Measurements from ENCODE around the gene ZNF512. TPM values are rescaled to one million over a fixed set of nuclear protein-coding genes. Genes with fewer than 3 reads are reported as not detected.
A peak's percentile ranks its signal among the peaks of the same experiment; 100 is the strongest.

ZNF512 gene
- total and polyA plus RNA-seq, 2 experiments from 2014 or later, result 16.1 to 16.7 TPM

DNA sequence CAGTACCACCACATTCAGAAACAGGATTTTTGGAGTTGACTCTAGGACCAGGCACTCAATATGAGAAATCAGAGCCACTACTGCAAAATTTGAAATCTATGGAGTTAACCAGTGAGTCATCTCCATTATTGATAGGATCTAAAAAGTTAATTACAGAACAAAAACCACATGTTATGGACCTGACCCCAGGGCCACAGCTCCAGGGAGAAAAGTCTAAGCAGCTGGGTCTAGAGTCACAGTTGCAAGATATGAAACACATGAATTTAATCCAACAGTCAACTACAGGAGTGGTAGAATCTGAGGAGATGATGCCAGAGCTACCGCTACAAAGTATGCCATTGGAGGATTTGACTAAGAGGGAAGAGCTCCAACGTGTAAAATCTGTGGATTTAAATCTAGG is 13.4 kb upstream of the ZNF512 start:
- in situ Hi-C loops (cut with MboI), result no loop called here
- Histone ChIP-seq H3F3A (ENCODE audit: insufficient read depth) (peaks cover 20% of the 10 kb centered on the region), H2AFZ (no peak overlapping the region), H3K27me3 (replicated peaks; ENCODE audit: insufficient read depth) (0 out of 2 replicates have a peak, but pooled peaks cover 6% of the 10 kb centered on the region), H3K4me1 (ENCODE audit: insufficient read depth) (peaks cover 16% of the 10 kb centered on the region), H3K79me2 (ENCODE audit: insufficient read depth) (no peaks in the 10 kb centered on the region), H3K27ac (no peak overlapping the region), H3K9me2 (ENCODE audit: insufficient read depth) (no peaks in the 10 kb centered on the region), H3K9ac (no peak overlapping the region), H3K4me2 (ENCODE audit: unreplicated experiment) (no peak overlapping the region), H4K20me1 (ENCODE audit: insufficient read depth) (no peaks in the 10 kb centered on the region), H3K4me3 (no peak overlapping the region), H3K9me3 (ENCODE audit: low read depth) (no peaks in the 10 kb centered on the region), H3K36me3 (ENCODE audit: low read depth) (no peaks in the 10 kb centered on the region)
- 29 to 30% methylated on average over 2 of the region's 2 CpGs for WGBS, 2 experiments (ENCODE audit: low coverage in 1 of 2, low lambda C conversion rate in 2 of 2, missing lambda C conversion rate in 2 of 2)
- TF ChIP-seq EZH2 (IDR thresholded peaks at IDR 0.05; ENCODE audit: insufficient read depth, poor library complexity, severe bottlenecking) (no peak), EZH2phosphoT487 (IDR thresholded peaks at IDR 0.05; ENCODE audit: insufficient read depth, low read depth) (no peak)
- peak; percentile 53 for DNase-seq

DNA sequence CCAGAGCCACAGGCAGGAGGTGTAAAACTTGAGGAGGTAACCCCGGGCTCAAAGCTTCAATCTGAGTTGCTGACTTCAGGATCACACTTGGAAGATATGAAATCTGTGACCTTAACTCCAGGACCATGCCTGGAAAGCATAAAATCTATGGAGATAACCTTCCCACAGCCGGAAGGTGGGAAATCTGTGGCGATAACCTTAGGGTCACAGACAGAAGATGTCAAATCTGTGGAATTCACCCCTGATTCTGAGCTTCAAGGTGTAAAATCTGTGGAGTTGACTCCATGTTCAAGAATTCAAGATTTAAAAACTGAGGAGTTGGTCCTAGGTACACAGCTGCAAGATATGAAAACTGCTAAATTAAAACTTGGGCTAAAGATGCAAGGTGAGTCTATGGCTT is 11.6 kb upstream of the ZNF512 start:
- Histone ChIP-seq H3K27me3 (replicated peaks; ENCODE audit: insufficient read depth) (0 out of 2 replicates have a peak, but pooled peaks cover 6% of the 10 kb centered on the region), H3K79me2 (ENCODE audit: insufficient read depth) (no peaks in the 10 kb centered on the region), H3K9ac (no peak overlapping the region), H3K9me2 (ENCODE audit: insufficient read depth) (no peaks in the 10 kb centered on the region), H2AFZ (no peak overlapping the region), H3K9me3 (ENCODE audit: low read depth) (no peaks in the 10 kb centered on the region), H3K4me1 (ENCODE audit: insufficient read depth) (peaks cover 11% of the 10 kb centered on the region), H3K36me3 (ENCODE audit: low read depth) (no peaks in the 10 kb centered on the region), H3F3A (ENCODE audit: insufficient read depth) (peaks cover 15% of the 10 kb centered on the region), H3K4me3 (no peak overlapping the region), H3K27ac (no peak overlapping the region), H4K20me1 (ENCODE audit: insufficient read depth) (no peaks in the 10 kb centered on the region), H3K4me2 (ENCODE audit: unreplicated experiment) (no peak overlapping the region)
- WGBS, 2 experiments (ENCODE audit: low coverage in 1 of 2, low lambda C conversion rate in 2 of 2, missing lambda C conversion rate in 2 of 2), result 45 to 48% methylated on average over 3 of the region's 3 CpGs
- no peak for DNase-seq
- TF ChIP-seq EZH2 (IDR thresholded peaks at IDR 0.05; ENCODE audit: insufficient read depth, poor library complexity, severe bottlenecking), result no peak
- TF ChIP-seq EZH2phosphoT487 (IDR thresholded peaks at IDR 0.05; ENCODE audit: insufficient read depth, low read depth), result no peak
- in situ Hi-C loops (cut with MboI), result no loop called here

DNA sequence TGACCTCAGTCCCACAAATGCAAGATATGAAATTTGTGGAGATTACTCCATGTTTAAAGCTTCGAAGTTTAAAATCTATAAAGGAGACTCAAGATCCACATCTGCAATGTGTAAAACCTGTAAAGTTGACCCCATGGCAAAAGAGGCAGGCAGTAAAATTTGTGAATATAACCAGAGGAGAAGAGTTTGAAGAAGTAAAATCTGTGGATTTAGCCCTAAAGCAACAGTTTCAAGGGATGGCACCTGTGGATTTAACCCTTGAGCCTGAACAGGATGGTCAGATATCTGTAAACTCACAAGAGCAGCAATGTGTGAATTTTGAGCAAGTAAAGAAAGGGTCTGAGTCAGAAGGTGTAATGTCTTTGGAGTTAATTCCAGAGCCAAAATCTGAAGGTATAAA is 11.2 kb upstream of the ZNF512 start:
- Histone ChIP-seq H3F3A (ENCODE audit: insufficient read depth) (peaks cover 10% of the 10 kb centered on the region), H3K4me2 (ENCODE audit: unreplicated experiment) (no peak overlapping the region), H3K9ac (no peak overlapping the region), H3K4me3 (no peak overlapping the region), H3K4me1 (ENCODE audit: insufficient read depth) (peaks cover 8% of the 10 kb centered on the region), H3K27me3 (replicated peaks; ENCODE audit: insufficient read depth) (0 out of 2 replicates have a peak, but pooled peaks cover 6% of the 10 kb centered on the region), H4K20me1 (ENCODE audit: insufficient read depth) (no peaks in the 10 kb centered on the region), H3K27ac (no peak overlapping the region), H2AFZ (no peak overlapping the region), H3K79me2 (ENCODE audit: insufficient read depth) (no peaks in the 10 kb centered on the region), H3K9me3 (ENCODE audit: low read depth) (no peaks in the 10 kb centered on the region), H3K9me2 (ENCODE audit: insufficient read depth) (no peaks in the 10 kb centered on the region), H3K36me3 (ENCODE audit: low read depth) (no peaks in the 10 kb centered on the region)
- no peak for DNase-seq
- in situ Hi-C loops (cut with MboI), result no loop called here
- WGBS, 2 experiments (ENCODE audit: low coverage in 1 of 2, low lambda C conversion rate in 2 of 2, missing lambda C conversion rate in 2 of 2), result 88 to 92% methylated on average over 1 of the region's 1 CpG
- TF ChIP-seq EZH2phosphoT487 (IDR thresholded peaks at IDR 0.05; ENCODE audit: insufficient read depth, low read depth) (no peak), EZH2 (IDR thresholded peaks at IDR 0.05; ENCODE audit: insufficient read depth, poor library complexity, severe bottlenecking) (no peak)

DNA sequence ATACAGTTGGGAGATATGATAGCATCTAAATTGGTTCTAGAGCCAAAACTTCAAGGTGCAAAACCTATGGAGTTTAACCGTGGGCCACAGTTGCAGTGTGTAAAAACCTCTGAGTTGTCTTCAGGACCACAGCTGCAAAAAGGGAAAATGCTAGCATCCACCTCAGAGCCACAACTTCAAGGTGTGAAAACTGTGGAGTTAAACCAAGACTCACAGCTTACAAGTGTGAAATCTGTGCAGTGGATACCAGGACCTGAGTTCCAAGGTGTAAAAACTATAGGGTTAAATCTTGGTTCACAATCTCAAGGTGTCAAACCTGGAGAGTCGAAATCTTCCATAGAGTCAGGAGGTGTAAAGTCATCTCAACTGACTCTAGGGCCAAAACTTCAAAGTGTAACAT is 10.4 kb upstream of the ZNF512 start:
- no peaks in the 10 kb centered on the region for H3K36me3 ChIP-seq (ENCODE audit: low read depth)
- no peaks in the 10 kb centered on the region for H4K20me1 ChIP-seq (ENCODE audit: insufficient read depth)
- no peaks in the 10 kb centered on the region for H3K9me3 ChIP-seq (ENCODE audit: low read depth)
- in situ Hi-C loops (cut with MboI), result no loop called here
- H3K4me3 ChIP-seq, result no peak overlapping the region
- TF ChIP-seq EZH2phosphoT487 (IDR thresholded peaks at IDR 0.05; ENCODE audit: insufficient read depth, low read depth), result no peak
- no peak for TF ChIP-seq EZH2 (IDR thresholded peaks at IDR 0.05; ENCODE audit: insufficient read depth, poor library complexity, severe bottlenecking)
- 48 to 61% methylated on average over 2 of the region's 2 CpGs for WGBS, 2 experiments (ENCODE audit: low coverage in 1 of 2, low lambda C conversion rate in 2 of 2, missing lambda C conversion rate in 2 of 2)
- no peak for DNase-seq
- no peaks in the 10 kb centered on the region for H3K79me2 ChIP-seq (ENCODE audit: insufficient read depth)
- no peak overlapping the region for H2AFZ ChIP-seq
- H3K27ac ChIP-seq, result no peak overlapping the region
- no peak overlapping the region for H3K9ac ChIP-seq
- 0 out of 2 replicates have a peak, but pooled peaks cover 6% of the 10 kb centered on the region for H3K27me3 ChIP-seq (replicated peaks; ENCODE audit: insufficient read depth)
- H3F3A ChIP-seq (ENCODE audit: insufficient read depth), result peaks cover 2% of the 10 kb centered on the region; the same call in 1 of the 2 replicates
- H3K4me1 ChIP-seq (ENCODE audit: insufficient read depth), result peaks cover under 1% of the 10 kb centered on the region
- no peak overlapping the region for H3K4me2 ChIP-seq (ENCODE audit: unreplicated experiment)
- H3K9me2 ChIP-seq (ENCODE audit: insufficient read depth), result no peaks in the 10 kb centered on the region

DNA sequence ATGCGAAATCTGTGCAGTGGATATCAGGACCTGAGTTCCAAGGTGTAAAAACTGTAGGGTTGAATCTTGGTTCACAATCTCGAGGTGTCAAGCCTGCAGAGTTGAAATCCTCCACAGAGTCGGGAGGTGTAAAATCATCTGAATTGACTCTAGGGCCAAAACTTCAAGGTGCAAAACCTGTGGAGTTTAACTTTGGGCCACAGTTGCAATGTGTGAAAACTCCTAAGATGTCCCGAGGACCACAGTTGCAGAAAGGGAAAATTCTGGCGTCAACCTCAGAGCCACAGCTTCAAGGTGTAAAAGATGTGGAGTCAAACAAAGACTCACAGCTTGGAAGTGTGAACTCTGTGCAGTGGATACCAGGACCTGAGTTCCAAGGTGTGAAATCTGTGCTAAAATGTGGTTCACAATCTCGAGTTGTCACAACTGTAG is 9.8 kb upstream of the ZNF512 start:
- WGBS, 2 experiments (ENCODE audit: low coverage in 1 of 2, low lambda C conversion rate in 2 of 2, missing lambda C conversion rate in 2 of 2), result 48 to 52% methylated on average over 6 of the region's 6 CpGs
- Histone ChIP-seq H3K27ac (no peak overlapping the region), H3K9ac (no peak overlapping the region), H3K4me2 (ENCODE audit: unreplicated experiment) (no peak overlapping the region), H2AFZ (no peak overlapping the region), H3F3A (ENCODE audit: insufficient read depth) (no peaks in the 10 kb centered on the region), H3K79me2 (ENCODE audit: insufficient read depth) (no peaks in the 10 kb centered on the region), H4K20me1 (ENCODE audit: insufficient read depth) (no peaks in the 10 kb centered on the region), H3K36me3 (ENCODE audit: low read depth) (no peaks in the 10 kb centered on the region), H3K27me3 (replicated peaks; ENCODE audit: insufficient read depth) (0 out of 2 replicates have a peak, but pooled peaks cover 6% of the 10 kb centered on the region), H3K9me3 (ENCODE audit: low read depth) (no peaks in the 10 kb centered on the region), H3K4me1 (ENCODE audit: insufficient read depth) (no peaks in the 10 kb centered on the region), H3K9me2 (ENCODE audit: insufficient read depth) (no peaks in the 10 kb centered on the region), H3K4me3 (no peak overlapping the region)
- DNase-seq, result no peak
- in situ Hi-C loops (cut with MboI), result no loop called here
- no peak for TF ChIP-seq EZH2 (IDR thresholded peaks at IDR 0.05; ENCODE audit: insufficient read depth, poor library complexity, severe bottlenecking)
- no peak for TF ChIP-seq EZH2phosphoT487 (IDR thresholded peaks at IDR 0.05; ENCODE audit: insufficient read depth, low read depth)

Data from GM23248 (cell line).